ENCODE results near the gene ARHGAP15.

DNA sequence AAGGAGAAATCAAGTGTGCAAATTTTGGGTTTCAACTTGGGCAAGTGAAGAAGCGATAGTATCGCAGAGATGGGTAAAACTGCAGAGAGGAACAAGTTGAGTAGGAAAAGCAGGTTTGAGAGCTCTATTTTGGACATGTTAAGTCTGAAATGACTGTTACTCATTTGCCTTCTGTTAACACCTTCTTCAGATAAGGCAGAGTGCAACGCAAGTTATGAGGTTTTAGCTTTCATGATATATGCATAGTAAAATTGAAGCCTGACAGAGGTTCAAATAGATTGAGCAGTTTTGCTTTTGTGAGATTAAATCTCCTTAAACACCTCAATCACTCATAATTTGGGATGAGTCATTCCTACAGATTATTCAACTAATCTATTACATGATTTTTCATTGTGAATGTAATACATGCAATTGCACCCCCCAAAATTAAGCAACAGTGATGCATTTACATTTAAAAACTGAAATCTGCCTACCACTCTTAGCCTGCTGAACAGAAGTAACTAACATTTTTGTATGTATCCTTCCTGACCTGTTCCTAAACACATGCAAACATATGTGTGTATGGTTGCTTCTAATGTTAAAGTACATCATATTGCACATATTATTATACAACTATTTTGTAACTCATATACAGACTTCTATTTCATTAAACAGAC lies 575.4 kb downstream of the ARHGAP15 start:
- TF ChIP-seq RCOR1 (IDR thresholded peaks at IDR 0.05; ENCODE audit: low read depth, low read length) (no peak), POLR2A (IDR thresholded peaks at IDR 0.05; ENCODE audit: low read length) (no peak), ZSCAN20 (CRISPR knock-in tag; IDR thresholded peaks at IDR 0.05) (no peak), HOXB5 (CRISPR knock-in tag; IDR thresholded peaks at IDR 0.05) (no peak), KDM5A (IDR thresholded peaks at IDR 0.05) (no peak), TP53 (CRISPR knock-in tag; IDR thresholded peaks at IDR 0.05) (no peak), KDM1A (IDR thresholded peaks at IDR 0.05; ENCODE audit: low read depth) (no peak)
- TF ChIP-seq, protein P1, sequence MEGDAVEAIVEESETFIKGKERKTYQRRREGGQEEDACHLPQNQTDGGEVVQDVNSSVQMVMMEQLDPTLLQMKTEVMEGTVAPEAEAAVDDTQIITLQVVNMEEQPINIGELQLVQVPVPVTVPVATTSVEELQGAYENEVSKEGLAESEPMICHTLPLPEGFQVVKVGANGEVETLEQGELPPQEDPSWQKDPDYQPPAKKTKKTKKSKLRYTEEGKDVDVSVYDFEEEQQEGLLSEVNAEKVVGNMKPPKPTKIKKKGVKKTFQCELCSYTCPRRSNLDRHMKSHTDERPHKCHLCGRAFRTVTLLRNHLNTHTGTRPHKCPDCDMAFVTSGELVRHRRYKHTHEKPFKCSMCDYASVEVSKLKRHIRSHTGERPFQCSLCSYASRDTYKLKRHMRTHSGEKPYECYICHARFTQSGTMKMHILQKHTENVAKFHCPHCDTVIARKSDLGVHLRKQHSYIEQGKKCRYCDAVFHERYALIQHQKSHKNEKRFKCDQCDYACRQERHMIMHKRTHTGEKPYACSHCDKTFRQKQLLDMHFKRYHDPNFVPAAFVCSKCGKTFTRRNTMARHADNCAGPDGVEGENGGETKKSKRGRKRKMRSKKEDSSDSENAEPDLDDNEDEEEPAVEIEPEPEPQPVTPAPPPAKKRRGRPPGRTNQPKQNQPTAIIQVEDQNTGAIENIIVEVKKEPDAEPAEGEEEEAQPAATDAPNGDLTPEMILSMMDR (IDR thresholded peaks at IDR 0.05), result no peak
- TF ChIP-seq, protein P2, sequence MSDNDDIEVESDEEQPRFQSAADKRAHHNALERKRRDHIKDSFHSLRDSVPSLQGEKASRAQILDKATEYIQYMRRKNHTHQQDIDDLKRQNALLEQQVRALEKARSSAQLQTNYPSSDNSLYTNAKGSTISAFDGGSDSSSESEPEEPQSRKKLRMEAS (IDR thresholded peaks at IDR 0.05), result no peak

Measured in A549 (cell line).